Kidney epithelial cell (primary cell): ENCODE data around the gene LEP. TPM values are rescaled to one million over a fixed set of nuclear protein-coding genes. Genes with fewer than 3 reads are reported as not detected.

Source experiments
- total RNA-seq: library from RNA; depleted of rRNA; stranded (reverse); fragments of >200 nt; gene quantifications from 2 replicates; pipeline ENCODE4 v1.2.3, GENCODE V29; 2015

Gene LEP
- total RNA-seq, 1 donor from 2014 or later = not detected

Other genes starting within 250 kb of the LEP start
- gene LRRC4, start 209.8 kb upstream of the LEP start, total RNA-seq = 0.46 and 0.96 TPM in 2 replicates
- 15.8 and 25.9 TPM in 2 replicates for gene RBM28, start 102.6 kb downstream of the LEP start, total RNA-seq
- 0.07 TPM in 1 of 2 replicates, not detected in the other for gene PRRT4, start 120.4 kb downstream of the LEP start, total RNA-seq
- 44.0 and 47.6 TPM in 2 replicates for gene IMPDH1, start 168.7 kb downstream of the LEP start, total RNA-seq
- 13.6 and 15.6 TPM in 2 replicates for gene HILPDA, start 214.6 kb downstream of the LEP start, total RNA-seq
- gene METTL2B, start 235.5 kb downstream of the LEP start, total RNA-seq = 40.0 and 47.5 TPM in 2 replicates